BJ (cell line): ENCODE measurements around the gene IFNK. TPM values are rescaled to one million over a fixed set of nuclear protein-coding genes. Genes with fewer than 3 reads are reported as not detected.

Source experiments
- CTCF ChIA-PET: fragments of 350-600 bp; formaldehyde crosslinking; extraction: SDS; loops from one replicate; lab custom pipeline; 2021; ENCODE audit warnings: antibody characterized with exemption, inconsistent platforms; lab: Yijun Ruan, JAX
- POLR2A ChIA-PET: fragments of 300-600 bp; sonication (Branson Sonifier 250); formaldehyde crosslinking; extraction: SDS; loops from one replicate; lab custom pipeline; 2021; ENCODE audit warnings: antibody characterized with exemption; lab: Charles Lee
- DNase-seq: peaks from one replicate; pipeline ENCODE4 v3.0.0-alpha.2; 2011; ENCODE audit warnings: low read depth
- H3K27me3 ChIP-seq: 2 replicates; pipeline ENCODE4 v1.6.0; 2011; ENCODE audit warnings: low read length; ENCODE audit not compliant: control insufficient read depth, insufficient read depth
- H3K36me3 ChIP-seq: 2 replicates; pipeline ENCODE4 v1.5.1; 2011; ENCODE audit warnings: low read length; ENCODE audit not compliant: control insufficient read depth, insufficient read depth
- H3K4me3 ChIP-seq: 2 replicates; pipeline ENCODE4 v1.5.1; 2011; ENCODE audit warnings: low read depth, mild to moderate bottlenecking, control low read depth, low read length
- polyA plus RNA-seq: library from polyadenylated mRNA; depleted of rRNA; stranded (reverse); fragments of >200 nt; gene quantifications from 2 replicates; pipeline ENCODE4 v1.2.3, GENCODE V29; 2011
- TF ChIP-seq, protein P1 (sequence below): IDR thresholded peaks from 2 replicates; pipeline ENCODE4 v1.5.1; 2011; ENCODE audit warnings: low read depth, mild to moderate bottlenecking, control low read depth, inconsistent platforms, low read length, moderate library complexity; ENCODE audit not compliant: insufficient read depth

The IFNK gene
- polyA plus RNA-seq, 1 experiment: not detected

DNA sequence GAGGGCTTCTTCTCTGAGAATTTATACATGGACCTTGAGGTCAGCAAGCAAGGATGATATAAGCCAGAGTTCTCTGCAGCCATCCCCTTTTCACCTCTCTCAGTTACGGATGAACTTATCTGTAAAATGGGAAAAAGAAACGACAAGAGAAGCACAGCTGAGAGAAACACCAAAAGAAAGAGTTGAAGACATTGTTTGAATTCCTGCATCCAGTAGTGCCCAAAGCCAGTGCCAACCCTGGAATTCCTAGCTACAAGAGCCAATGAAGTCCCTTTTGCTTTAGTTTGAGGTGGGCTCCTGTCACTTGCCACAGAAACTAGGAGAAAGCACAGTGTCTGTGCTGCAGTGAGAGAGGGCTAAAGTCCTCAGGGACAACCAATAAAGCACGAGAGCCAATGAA lies 12.1 kb downstream of the IFNK start:
- TF ChIP-seq, protein P1, sequence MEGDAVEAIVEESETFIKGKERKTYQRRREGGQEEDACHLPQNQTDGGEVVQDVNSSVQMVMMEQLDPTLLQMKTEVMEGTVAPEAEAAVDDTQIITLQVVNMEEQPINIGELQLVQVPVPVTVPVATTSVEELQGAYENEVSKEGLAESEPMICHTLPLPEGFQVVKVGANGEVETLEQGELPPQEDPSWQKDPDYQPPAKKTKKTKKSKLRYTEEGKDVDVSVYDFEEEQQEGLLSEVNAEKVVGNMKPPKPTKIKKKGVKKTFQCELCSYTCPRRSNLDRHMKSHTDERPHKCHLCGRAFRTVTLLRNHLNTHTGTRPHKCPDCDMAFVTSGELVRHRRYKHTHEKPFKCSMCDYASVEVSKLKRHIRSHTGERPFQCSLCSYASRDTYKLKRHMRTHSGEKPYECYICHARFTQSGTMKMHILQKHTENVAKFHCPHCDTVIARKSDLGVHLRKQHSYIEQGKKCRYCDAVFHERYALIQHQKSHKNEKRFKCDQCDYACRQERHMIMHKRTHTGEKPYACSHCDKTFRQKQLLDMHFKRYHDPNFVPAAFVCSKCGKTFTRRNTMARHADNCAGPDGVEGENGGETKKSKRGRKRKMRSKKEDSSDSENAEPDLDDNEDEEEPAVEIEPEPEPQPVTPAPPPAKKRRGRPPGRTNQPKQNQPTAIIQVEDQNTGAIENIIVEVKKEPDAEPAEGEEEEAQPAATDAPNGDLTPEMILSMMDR: no peak
- no peak overlapping the region for H3K4me3 ChIP-seq
- H3K36me3 ChIP-seq: no peaks in the 10 kb centered on the region
- ChIA-PET CTCF (interaction anchor here (2.1 to 4.0 kb wide), 2 partner anchors 12 to 203 kb away, joined by 4 to 16 read pairs; no protein-coding TSS in a partner anchor), POLR2A (no interaction called here)
- DNase-seq: no peak
- H3K27me3 ChIP-seq: no peaks in the 10 kb centered on the region; the same call in 1 of the 2 replicates

DNA sequence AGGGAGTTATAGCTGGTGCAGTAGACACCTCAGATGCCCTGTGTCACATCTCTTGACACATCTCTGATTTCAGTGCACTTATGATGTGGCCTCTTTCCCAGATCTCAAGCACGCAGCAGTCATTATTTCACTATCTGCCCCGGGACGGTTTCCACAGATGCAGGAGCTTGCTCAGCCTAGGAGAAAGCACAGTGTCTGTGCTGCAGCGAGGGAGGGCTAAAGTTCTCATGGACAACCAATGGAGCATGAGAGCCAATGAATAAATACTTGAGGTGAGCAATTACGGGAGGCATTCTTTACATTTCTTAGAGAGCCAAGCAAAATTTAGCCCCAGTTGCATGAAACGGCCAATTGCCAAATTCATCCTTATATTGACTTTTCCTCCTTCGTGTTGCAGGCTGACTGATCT lies 12.9 kb downstream of the IFNK start:
- no peaks in the 10 kb centered on the region for H3K27me3 ChIP-seq
- TF ChIP-seq, protein P1: no peak
- POLR2A ChIA-PET: no interaction called here
- DNase-seq: no peak
- H3K4me3 ChIP-seq: no peak overlapping the region
- CTCF ChIA-PET: interaction anchor here (4.0 to 5.1 kb wide), 2 partner anchors 7 to 11 kb away, joined by 16 to 30 read pairs; partner anchors contain the start of gene MOB3B
- H3K36me3 ChIP-seq: no peaks in the 10 kb centered on the region

DNA sequence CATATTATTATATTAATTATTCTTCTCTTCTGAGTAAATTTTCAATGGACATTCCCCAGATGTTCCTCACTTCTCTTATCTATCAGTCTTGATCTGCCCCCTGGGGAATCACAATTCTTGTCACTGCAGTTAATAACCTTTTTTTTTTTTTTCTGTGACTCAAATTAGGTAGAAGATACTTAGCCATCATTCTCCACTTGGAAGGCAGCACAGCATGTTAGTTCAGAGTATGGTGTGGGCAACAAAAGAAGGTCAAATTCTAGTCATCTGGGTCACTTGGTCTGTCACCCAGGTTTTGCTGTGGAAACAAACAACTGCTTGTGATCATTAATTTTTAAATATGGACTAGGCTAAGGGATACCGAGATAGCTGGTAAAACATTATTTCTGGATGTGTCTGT lies 13.7 kb downstream of the IFNK start:
- ChIA-PET CTCF (interaction anchor here (4.0 to 5.1 kb wide), 2 partner anchors 8 to 11 kb away, joined by 16 to 30 read pairs; partner anchors contain the start of gene MOB3B), POLR2A (no interaction called here)
- no peaks in the 10 kb centered on the region for H3K36me3 ChIP-seq
- TF ChIP-seq, protein P1: no peak
- H3K4me3 ChIP-seq: no peak overlapping the region
- H3K27me3 ChIP-seq: no peaks in the 10 kb centered on the region
- DNase-seq: no peak

DNA sequence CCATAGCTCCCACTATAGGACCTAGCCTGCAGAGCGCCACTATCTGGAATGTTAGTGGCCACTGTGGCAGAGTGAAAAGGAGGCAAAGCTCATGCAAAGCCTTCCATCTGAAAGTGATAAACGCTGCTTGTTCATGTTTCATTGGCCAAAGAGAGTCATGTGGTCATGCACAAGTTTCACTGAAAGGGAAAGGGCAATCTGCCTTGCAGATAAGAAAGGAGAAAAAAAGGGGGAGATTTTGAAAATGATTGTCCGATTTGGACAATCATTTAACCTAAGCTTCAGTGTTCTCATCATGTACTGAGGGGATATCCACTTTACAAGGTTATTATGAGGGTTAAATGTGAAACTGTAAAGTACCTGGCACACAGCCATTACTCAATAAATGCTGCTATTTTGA lies 14.6 kb downstream of the IFNK start:
- ChIA-PET CTCF (interaction anchor here (4.0 to 5.1 kb wide), 2 partner anchors 9 to 10 kb away, joined by 16 to 30 read pairs; partner anchors contain the start of gene MOB3B), POLR2A (no interaction called here)
- TF ChIP-seq, protein P1: no peak
- H3K4me3 ChIP-seq: no peak overlapping the region
- H3K36me3 ChIP-seq: no peaks in the 10 kb centered on the region
- DNase-seq: no peak
- no peaks in the 10 kb centered on the region for H3K27me3 ChIP-seq

DNA sequence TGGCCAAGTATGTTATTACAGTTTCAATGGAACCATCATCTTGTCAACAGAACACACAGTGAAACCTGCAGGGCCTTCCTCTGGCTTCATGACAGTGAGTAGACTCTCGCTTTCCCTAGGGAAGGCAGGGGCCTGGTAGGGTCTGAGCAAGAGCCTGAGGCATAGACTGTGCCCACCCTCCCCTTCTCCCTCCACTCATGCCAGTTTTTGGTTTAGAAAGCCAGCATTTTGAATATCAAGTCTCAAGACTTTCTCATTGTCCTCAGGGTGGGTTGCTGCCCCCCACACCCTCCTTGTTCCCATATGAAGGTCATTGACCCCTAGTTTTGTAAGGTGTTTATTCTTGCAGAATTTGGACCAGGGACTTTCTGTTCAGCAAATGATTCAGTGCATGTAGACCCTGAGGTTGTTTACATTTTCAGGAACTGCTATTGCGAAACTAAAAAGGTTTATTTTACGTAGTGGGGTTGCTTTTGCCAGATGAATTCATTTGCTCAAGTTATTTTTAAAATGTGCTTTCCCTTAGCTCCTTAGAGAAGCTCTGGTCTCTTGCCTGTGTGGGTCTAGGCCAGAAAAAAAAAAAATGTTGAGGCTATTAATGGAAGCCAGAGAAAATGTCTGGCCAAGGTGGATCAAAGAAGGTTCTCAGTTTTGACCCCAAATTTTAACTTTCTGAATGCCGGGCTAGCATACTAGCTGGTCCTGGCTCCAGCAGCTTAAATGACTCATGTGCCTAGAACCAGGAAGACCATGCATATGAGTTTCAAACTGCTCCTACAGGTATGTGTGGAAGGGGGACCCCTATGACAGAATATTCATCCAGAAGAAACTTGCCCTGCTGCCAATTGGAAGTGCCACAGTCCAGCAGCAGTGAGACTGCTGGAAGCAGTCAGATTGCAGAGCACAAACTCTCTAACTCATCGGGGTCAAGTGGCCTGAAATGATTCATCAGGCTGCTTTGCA lies 15.7 kb downstream of the IFNK start:
- POLR2A ChIA-PET: interaction anchor here (0.6 kb wide), 1 partner anchor 1561 kb away, joined by 3 read pairs; no protein-coding TSS in a partner anchor
- TF ChIP-seq, protein P1: no peak
- no peaks in the 10 kb centered on the region for H3K36me3 ChIP-seq
- H3K4me3 ChIP-seq: no peak overlapping the region
- CTCF ChIA-PET: interaction anchor here (0.7 to 5.1 kb wide), 3 partner anchors 9 to 205 kb away, joined by 3 to 30 read pairs (median 16); partner anchors contain the start of gene MOB3B
- no peaks in the 10 kb centered on the region for H3K27me3 ChIP-seq
- DNase-seq: peak; percentile 59
